Measurements from ENCODE around the gene PXMP2. TPM values are rescaled to one million over a fixed set of nuclear protein-coding genes. Genes with fewer than 3 reads are reported as not detected.

The PXMP2 gene
- total RNA-seq, 1 experiment from 2014 or later, result 17.8 TPM

DNA sequence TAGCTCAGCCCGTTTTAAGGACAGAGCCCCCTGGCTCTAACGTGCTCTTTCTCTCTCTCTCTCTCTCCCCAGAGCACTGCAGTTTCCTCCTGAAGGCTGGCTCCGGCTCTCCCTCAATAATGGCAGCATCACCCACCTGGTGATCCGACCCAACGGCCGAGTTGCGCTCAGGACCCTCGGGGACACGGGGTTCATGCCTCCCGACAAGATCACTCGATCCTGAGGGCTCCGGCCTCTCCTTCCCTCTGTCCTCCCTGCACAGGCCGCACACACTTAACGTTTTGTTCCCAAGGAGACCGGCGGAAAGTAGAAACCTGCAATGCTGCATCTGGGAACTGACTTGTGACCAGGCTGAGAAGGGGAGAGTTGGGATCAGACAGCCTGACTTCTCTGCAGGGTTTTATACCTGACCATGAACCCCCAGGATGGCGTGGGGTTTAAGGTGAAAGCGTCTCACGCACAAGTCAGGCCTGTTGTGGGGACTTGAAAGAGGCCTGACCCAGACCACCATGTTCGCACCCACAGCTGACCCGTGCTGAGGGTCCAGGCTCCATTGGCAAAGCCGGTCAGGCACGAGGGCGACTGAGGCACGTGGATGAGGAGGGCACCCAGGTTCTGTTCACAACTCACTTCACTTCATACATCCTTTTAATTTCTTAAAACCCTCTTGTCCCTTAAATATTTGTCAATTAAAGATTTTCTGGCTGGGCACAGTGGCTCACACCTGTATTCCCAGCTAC is 33.4 kb downstream of the PXMP2 start:
- Histone ChIP-seq H3K23ac (ENCODE audit: insufficient read length, low read depth, low read length) (no peak overlapping the region), H3K9ac (ENCODE audit: extremely low read depth, insufficient read length, low read length) (no peak overlapping the region), H3K4me2 (ENCODE audit: insufficient read depth, insufficient read length, low read length) (no peak overlapping the region), H3K79me1 (ENCODE audit: insufficient read depth, low read depth, low read length, poor library complexity, severe bottlenecking) (no peaks in the 10 kb centered on the region), H2BK15ac (ENCODE audit: low read depth, low read length) (no peak overlapping the region), H3K27ac (ENCODE audit: insufficient read length, low read depth, low read length) (no peak overlapping the region), H2BK12ac (ENCODE audit: insufficient read length, low read depth, low read length) (no peak overlapping the region), H3K4me1 (ENCODE audit: insufficient read depth, low read length) (no peaks in the 10 kb centered on the region), H3K9me3 (ENCODE audit: control insufficient read depth, low read depth, low read length) (no peaks in the 10 kb centered on the region), H2BK120ac (ENCODE audit: low read depth, low read length, poor library complexity, severe bottlenecking) (no peak overlapping the region), H3K27me3 (ENCODE audit: insufficient read depth, low read length) (no peaks in the 10 kb centered on the region), H2AFZ (ENCODE audit: low read length) (no peak overlapping the region), H4K8ac (replicated peaks; ENCODE audit: insufficient read length, low read depth, low read length) (no peak overlapping the region), H3K56ac (ENCODE audit: insufficient read length, low read depth, low read length) (no peak overlapping the region), H3K79me2 (ENCODE audit: insufficient read depth, low read length) (no peaks in the 10 kb centered on the region), H3K4ac (ENCODE audit: low read depth, low read length) (no peak overlapping the region), H4K20me1 (ENCODE audit: control insufficient read depth, insufficient read depth, insufficient read length) (no peaks in the 10 kb centered on the region), H4K91ac (ENCODE audit: insufficient read length, low read depth, low read length) (no peak overlapping the region), H3T11ph (ENCODE audit: low read length) (no peak overlapping the region), H2AK5ac (ENCODE audit: insufficient read length, low read length) (no peak overlapping the region), H4K5ac (ENCODE audit: insufficient read length, low read depth, low read length) (no peak overlapping the region), H3K14ac (ENCODE audit: insufficient read depth, low read length) (no peak overlapping the region), H2BK20ac (ENCODE audit: low read depth, low read length, poor library complexity, severe bottlenecking) (no peak overlapping the region), H3K18ac (ENCODE audit: insufficient read length, low read depth, low read length) (no peak overlapping the region), H2BK5ac (ENCODE audit: insufficient read length, low read length) (no peak overlapping the region), H3K23me2 (ENCODE audit: insufficient read length, low read depth, low read length, poor library complexity, severe bottlenecking) (no peaks in the 10 kb centered on the region)
- no peak overlapping the region for H3K4me3 Mint-ChIP-seq
- WGBS (ENCODE audit: extremely low coverage, insufficient read length, low lambda C conversion rate), result no CpG with 5 or more reads among the region's 25 CpGs
- peak overlapping the region in 1 of 3 experiments; percentile 84; a peak in 2 of 7 replicates for H3K27ac Mint-ChIP-seq
- no peaks in the 10 kb centered on the region for H3K4me1 Mint-ChIP-seq
- TF ChIP-seq, protein P1, sequence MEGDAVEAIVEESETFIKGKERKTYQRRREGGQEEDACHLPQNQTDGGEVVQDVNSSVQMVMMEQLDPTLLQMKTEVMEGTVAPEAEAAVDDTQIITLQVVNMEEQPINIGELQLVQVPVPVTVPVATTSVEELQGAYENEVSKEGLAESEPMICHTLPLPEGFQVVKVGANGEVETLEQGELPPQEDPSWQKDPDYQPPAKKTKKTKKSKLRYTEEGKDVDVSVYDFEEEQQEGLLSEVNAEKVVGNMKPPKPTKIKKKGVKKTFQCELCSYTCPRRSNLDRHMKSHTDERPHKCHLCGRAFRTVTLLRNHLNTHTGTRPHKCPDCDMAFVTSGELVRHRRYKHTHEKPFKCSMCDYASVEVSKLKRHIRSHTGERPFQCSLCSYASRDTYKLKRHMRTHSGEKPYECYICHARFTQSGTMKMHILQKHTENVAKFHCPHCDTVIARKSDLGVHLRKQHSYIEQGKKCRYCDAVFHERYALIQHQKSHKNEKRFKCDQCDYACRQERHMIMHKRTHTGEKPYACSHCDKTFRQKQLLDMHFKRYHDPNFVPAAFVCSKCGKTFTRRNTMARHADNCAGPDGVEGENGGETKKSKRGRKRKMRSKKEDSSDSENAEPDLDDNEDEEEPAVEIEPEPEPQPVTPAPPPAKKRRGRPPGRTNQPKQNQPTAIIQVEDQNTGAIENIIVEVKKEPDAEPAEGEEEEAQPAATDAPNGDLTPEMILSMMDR (conservative IDR thresholded peaks at IDR 0.05), result no peak
- peaks cover 35 to 86% (median 69%) of the 10 kb centered on the region in 3 experiments; a peak in 6 of 7 replicates for H3K36me3 Mint-ChIP-seq (ENCODE audit: insufficient read depth in 1 of 3, low read depth in 3 of 3)
- DNase-seq, result no peak
- no peaks in the 10 kb centered on the region; the same call in 1 of the 2 replicates for H3K27me3 Mint-ChIP-seq (ENCODE audit: low read depth)
- no peaks in the 10 kb centered on the region for H3K9me3 Mint-ChIP-seq

All from H9 (cell line).